SK-N-MC (cell line): ENCODE measurements around the gene POLA1.

Source experiments
- EZH2 ChIP-seq: fragments of 200-600 bp; sonication (generic); IDR thresholded peaks from one replicate; pipeline ENCODE4 v1.6.1; 2017; ENCODE audit warnings: antibody characterized with exemption
- FOXP2 ChIP-seq: optimal IDR thresholded peaks from 2 replicates; pipeline ENCODE3; 2011; ENCODE audit warnings: mild to moderate bottlenecking, moderate library complexity; ENCODE audit not compliant: insufficient read depth; ENCODE audit errors: extremely low read length, control extremely low read depth
- POLR2AphosphoS5 ChIP-seq: IDR thresholded peaks from 2 replicates; pipeline ENCODE4 v1.6.1; 2012; ENCODE audit warnings: mild to moderate bottlenecking, low read depth, low read length, borderline replicate concordance

GRCh38 chrX:24886916-24887315 lies 193.2 kb downstream of the POLA1 start:
- TF ChIP-seq EZH2 (no peak), POLR2AphosphoS5 (no peak), FOXP2 (no peak)
